Tibial nerve (tissue), 4 donors: Measurements from ENCODE around the gene OR2V1.

Experiments
- CTCF ChIP-seq, 5 experiments: fragments of 200-600 bp in 3 of 5; fragments of 450-650 bp in 2 of 5; sonication (generic) in 3 of 5; IDR thresholded peaks; one replicate each; pipeline ENCODE4 v1.5.1; 2016 to 2019; ENCODE audit warnings: antibody characterized with exemption in 5 of 5, mild to moderate bottlenecking in 3 of 5, moderate library complexity in 2 of 5
- EP300 ChIP-seq, 2 donors: sonication (generic); formaldehyde crosslinking; IDR thresholded peaks; one replicate each; pipeline ENCODE4 v1.6.1; 2017; ENCODE audit warnings: antibody characterized with exemption in 2 of 2, mild to moderate bottlenecking in 1 of 2
- POLR2A ChIP-seq, 2 donors: fragments of 450-650 bp; IDR thresholded peaks; one replicate each; pipeline ENCODE4 v1.6.1; 2017; ENCODE audit warnings: antibody characterized with exemption in 2 of 2, mild to moderate bottlenecking in 2 of 2, moderate library complexity in 2 of 2

- TF ChIP-seq POLR2A (IDR thresholded peaks at IDR 0.05): peak in 1 of 2 donors; percentile 20
- TF ChIP-seq CTCF (IDR thresholded peaks at IDR 0.05): no peak
- TF ChIP-seq EP300 (IDR thresholded peaks at IDR 0.05): peak in 1 of 2 donors; percentile 42
These were observed 29.3 kb upstream of the OR2V1 start for GRCh38 chr5:181160152-181160754.
